PC-9 (cell line): Measurements from ENCODE around the gene PPP2R2B. TPM values are rescaled to one million over a fixed set of nuclear protein-coding genes. Genes with fewer than 3 reads are reported as not detected.

Experiments
- BruUV-seq: library from RNA; stranded (reverse); fragments of 400-500 nt; replicated peaks from 2 replicates; lab custom pipeline; 2021; lab: Mats Ljungman, UMichigan
- CTCF ChIA-PET: fragments of 300-600 bp; sonication (Branson Sonifier 250); formaldehyde crosslinking; loops from one replicate; lab custom pipeline; 2022; ENCODE audit warnings: antibody characterized with exemption; lab: Charles Lee
- POLR2A ChIA-PET: fragments of 300-600 bp; sonication (Branson Sonifier 250); formaldehyde crosslinking; loops from one replicate; lab custom pipeline; 2022; ENCODE audit warnings: antibody characterized with exemption; ENCODE audit not compliant: unreplicated experiment; lab: Charles Lee
- DNase-seq, 2 experiments: peaks; one replicate each; pipeline versions ENCODE4 v3.0.0 to v3.0.0-alpha.2; 2015 to 2022; ENCODE audit warnings: mixed read lengths in 1 of 2
- H2AFZ ChIP-seq: fragments of 200-600 bp; sonication (generic); 2 replicates; pipeline ENCODE4 v1.8.1; 2017; ENCODE audit warnings: antibody characterized with exemption
- H3F3A ChIP-seq: fragments of 200-600 bp; sonication (generic); 2 replicates; pipeline ENCODE4 v1.8.1; 2017; ENCODE audit warnings: antibody characterized with exemption, mild to moderate bottlenecking, low read depth; ENCODE audit not compliant: insufficient read depth
- H3K27ac ChIP-seq: fragments of 200-600 bp; sonication (generic); 2 replicates; pipeline ENCODE4 v1.6.1; 2016; ENCODE audit warnings: mixed run types
- H3K27me3 ChIP-seq: fragments of 200-600 bp; sonication (generic); 2 replicates; pipeline ENCODE4 v1.6.1; 2016; ENCODE audit warnings: low read depth, mixed run types; ENCODE audit not compliant: insufficient read depth
- H3K36me3 ChIP-seq: fragments of 200-600 bp; sonication (generic); 2 replicates; pipeline ENCODE4 v1.6.1; 2016; ENCODE audit warnings: low read depth, mixed run types
- H3K4me1 ChIP-seq: fragments of 200-600 bp; sonication (generic); replicated peaks from 2 replicates; pipeline ENCODE4 v1.6.1; 2016; ENCODE audit warnings: mixed run types; ENCODE audit not compliant: insufficient read depth
- H3K4me2 ChIP-seq: fragments of 200-600 bp; sonication (generic); 2 replicates; pipeline ENCODE4 v1.6.1; 2017; ENCODE audit warnings: mixed run types
- H3K4me3 ChIP-seq: fragments of 200-600 bp; sonication (generic); 2 replicates; pipeline ENCODE4 v1.6.1; 2016; ENCODE audit warnings: mixed run types
- H3K79me2 ChIP-seq: fragments of 200-600 bp; sonication (generic); 2 replicates; pipeline ENCODE4 v1.6.1; 2017; ENCODE audit warnings: low read depth, mixed run types
- H3K9me2 ChIP-seq: fragments of 200-600 bp; sonication (generic); 2 replicates; pipeline ENCODE4 v1.8.1; 2017; ENCODE audit warnings: mild to moderate bottlenecking; ENCODE audit not compliant: insufficient read depth
- H3K9me3 ChIP-seq: fragments of 200-600 bp; sonication (generic); 2 replicates; pipeline ENCODE4 v1.8.1; 2016; ENCODE audit warnings: low read depth; ENCODE audit not compliant: insufficient read depth
- H4K20me1 ChIP-seq: fragments of 200-600 bp; sonication (generic); 2 replicates; pipeline ENCODE4 v1.8.1; 2017; ENCODE audit not compliant: insufficient read depth
- CTCF ChIP-seq: fragments of 200-600 bp; sonication (generic); conservative IDR thresholded peaks from 2 replicates; pipeline ENCODE4 v1.6.1; 2017; ENCODE audit warnings: mixed run types, antibody characterized with exemption, mild to moderate bottlenecking, moderate library complexity
- EZH2 ChIP-seq: fragments of 200-600 bp; sonication (generic); IDR thresholded peaks from 2 replicates; pipeline ENCODE4 v1.8.0; 2017; ENCODE audit warnings: antibody characterized with exemption, low read depth
- intact Hi-C: fragments of 100-400 bp; cut with micrococcal nuclease; formaldehyde crosslinking; loops from one replicate; pipeline ENCODE4 v1.10.0; 2022; ENCODE audit not compliant: unreplicated experiment
- total RNA-seq: library from RNA; stranded (reverse); gene quantifications from 2 replicates; pipeline ENCODE4 v1.2.3, GENCODE V29; 2021

The PPP2R2B gene
- total RNA-seq, 1 experiment from 2014 or later, result not detected

- Histone ChIP-seq H3K79me2 (no peaks in the 10 kb centered on the region), H3K9me3 (no peaks in the 10 kb centered on the region), H3K36me3 (no peaks in the 10 kb centered on the region), H3K9me2 (no peaks in the 10 kb centered on the region), H3K4me2 (no peak overlapping the region), H2AFZ (no peak overlapping the region), H3F3A (no peaks in the 10 kb centered on the region), H3K27ac (no peak overlapping the region), H3K27me3 (peaks cover 64% of the 10 kb centered on the region), H3K4me1 (no peaks in the 10 kb centered on the region), H3K4me3 (no peak overlapping the region), H4K20me1 (no peaks in the 10 kb centered on the region)
- ChIA-PET POLR2A (no interaction called here), CTCF (no interaction called here)
- intact Hi-C loops, result no loop called here
- DNase-seq, result no peak
- TF ChIP-seq CTCF (no peak), EZH2 (no peak)
- BruUV-seq, result no TSS peak
Measured at GRCh38 chr5:146653560-146653959, 225.0 kb downstream of the PPP2R2B start.

- DNase-seq, result no peak
- Histone ChIP-seq H3K9me3 (no peaks in the 10 kb centered on the region), H3K27me3 (peaks cover 56% of the 10 kb centered on the region), H3F3A (no peaks in the 10 kb centered on the region), H3K4me2 (no peak overlapping the region), H3K4me1 (no peaks in the 10 kb centered on the region), H3K36me3 (no peaks in the 10 kb centered on the region), H3K9me2 (no peaks in the 10 kb centered on the region), H3K4me3 (no peak overlapping the region), H2AFZ (no peak overlapping the region), H3K79me2 (no peaks in the 10 kb centered on the region), H3K27ac (no peak overlapping the region), H4K20me1 (no peaks in the 10 kb centered on the region)
- CTCF ChIA-PET, result no interaction called here
- POLR2A ChIA-PET, result no interaction called here
- intact Hi-C loops, result no loop called here
- BruUV-seq, result no TSS peak
- TF ChIP-seq EZH2 (no peak), CTCF (no peak)
Measured at GRCh38 chr5:146652547-146652946, 226.0 kb downstream of the PPP2R2B start.

- ChIA-PET POLR2A (no interaction called here), CTCF (no interaction called here)
- Histone ChIP-seq H3F3A (no peaks in the 10 kb centered on the region), H3K27ac (no peak overlapping the region), H3K9me3 (no peaks in the 10 kb centered on the region), H4K20me1 (no peaks in the 10 kb centered on the region), H3K36me3 (no peaks in the 10 kb centered on the region), H3K4me2 (no peak overlapping the region), H3K9me2 (no peaks in the 10 kb centered on the region), H3K4me3 (no peak overlapping the region), H3K4me1 (no peaks in the 10 kb centered on the region), H3K79me2 (no peaks in the 10 kb centered on the region), H2AFZ (no peak overlapping the region), H3K27me3 (peaks cover 28% of the 10 kb centered on the region)
- BruUV-seq, result no TSS peak
- TF ChIP-seq CTCF (no peak), EZH2 (no peak)
- DNase-seq, result no peak
- intact Hi-C loops, result no loop called here
Measured at GRCh38 chr5:146647656-146648199, 230.8 kb downstream of the PPP2R2B start.
